ENCODE data around the gene PLEKHH3. TPM values are rescaled to one million over a fixed set of nuclear protein-coding genes. Genes with fewer than 3 reads are reported as not detected.
A peak's percentile ranks its signal among the peaks of the same experiment; 100 is the strongest.

Gene PLEKHH3
- total RNA-seq, 1 donor from 2014 or later, result 0.77 TPM

DNA sequence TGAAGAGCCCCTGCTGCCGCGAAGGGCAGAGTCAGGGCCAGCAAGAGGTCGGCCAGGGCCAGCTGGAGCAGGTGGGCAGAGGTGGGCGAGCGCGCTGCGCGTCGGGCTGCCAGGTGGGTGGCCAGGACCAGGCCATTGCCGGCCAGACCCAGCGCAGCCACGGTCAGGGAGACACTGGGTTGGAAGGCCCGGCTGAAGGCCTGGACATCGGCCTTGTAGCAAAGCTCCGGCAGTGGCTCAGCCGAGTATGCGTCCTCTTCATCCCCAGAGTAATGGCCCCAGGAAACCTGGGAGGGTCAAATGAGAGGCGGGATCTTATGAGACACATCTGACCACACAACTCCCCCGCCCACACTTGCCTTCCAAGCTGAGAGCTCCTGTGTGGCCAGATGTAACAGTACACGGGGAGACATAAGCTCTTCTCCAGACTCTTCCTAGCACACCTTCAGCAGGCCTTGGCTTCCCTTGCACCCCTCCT, 3.6 kb upstream of the PLEKHH3 start:
- Mint-ChIP-seq H3K27ac (peak overlapping the region; percentile 65), H3K27me3 (peaks cover 32% of the 10 kb centered on the region), H3K36me3 (ENCODE audit: low read depth) (no peaks in the 10 kb centered on the region), H3K4me3 (peak overlapping the region; percentile 71), H3K4me1 (peaks cover 53% of the 10 kb centered on the region), H3K9me3 (no peaks in the 10 kb centered on the region)
- DNase-seq, result peak; percentile 63
- intact Hi-C loops (cut with micrococcal nuclease), result no loop called here

DNA sequence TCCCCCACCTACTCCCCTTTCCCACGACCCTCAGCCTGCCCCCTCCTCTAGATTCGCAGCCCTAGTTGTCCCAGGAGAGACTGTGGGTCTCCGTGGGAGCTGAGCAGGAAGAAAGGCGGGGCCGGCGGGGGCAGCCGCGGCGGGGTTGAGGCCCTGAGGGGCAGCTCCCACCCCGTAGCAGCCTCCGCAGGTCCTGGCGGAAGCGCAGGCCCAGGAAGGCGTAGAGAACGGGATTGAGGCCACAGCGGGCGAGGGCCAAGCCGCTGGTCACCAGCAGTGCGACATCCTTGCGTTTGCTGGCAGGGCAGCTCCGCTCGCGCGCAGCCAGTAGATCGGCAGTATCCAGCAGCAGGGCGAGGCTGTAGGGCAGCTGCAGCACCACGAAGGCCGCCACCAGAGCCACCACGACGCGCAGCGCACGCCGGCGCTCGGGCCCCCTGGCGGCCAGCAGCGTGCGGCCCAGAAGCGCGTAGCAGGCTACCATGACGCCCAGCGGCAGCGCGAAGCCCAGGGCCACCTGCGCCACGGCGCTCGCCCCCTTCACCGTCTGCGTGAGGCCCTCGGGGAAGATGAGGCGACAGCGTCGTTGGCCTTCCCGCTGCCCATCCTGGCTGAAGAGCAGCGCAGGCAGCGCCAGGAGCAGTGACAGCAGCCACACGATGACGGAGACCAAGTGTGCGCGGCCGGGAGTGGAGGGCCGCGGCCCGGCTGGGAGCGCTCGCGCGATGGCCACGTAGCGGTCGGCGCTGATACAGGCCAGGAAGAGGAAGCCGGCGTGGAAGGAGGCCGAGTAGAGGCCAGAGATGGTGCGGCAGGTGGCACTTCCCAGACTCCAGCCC, 2.9 kb upstream of the PLEKHH3 start:
- Mint-ChIP-seq H3K9me3 (no peaks in the 10 kb centered on the region), H3K36me3 (ENCODE audit: low read depth) (no peaks in the 10 kb centered on the region), H3K27me3 (peaks cover 37% of the 10 kb centered on the region), H3K27ac (peak overlapping the region; percentile 80), H3K4me3 (peak overlapping the region; percentile 81), H3K4me1 (peaks cover 55% of the 10 kb centered on the region)
- intact Hi-C loops (cut with micrococcal nuclease), result loop anchor here (1.0 to 5.0 kb wide), 3 partner anchors 101 to 487 kb away; partner anchors contain the start of genes GHDC and WNK4
- peak; percentile 94 for DNase-seq

DNA sequence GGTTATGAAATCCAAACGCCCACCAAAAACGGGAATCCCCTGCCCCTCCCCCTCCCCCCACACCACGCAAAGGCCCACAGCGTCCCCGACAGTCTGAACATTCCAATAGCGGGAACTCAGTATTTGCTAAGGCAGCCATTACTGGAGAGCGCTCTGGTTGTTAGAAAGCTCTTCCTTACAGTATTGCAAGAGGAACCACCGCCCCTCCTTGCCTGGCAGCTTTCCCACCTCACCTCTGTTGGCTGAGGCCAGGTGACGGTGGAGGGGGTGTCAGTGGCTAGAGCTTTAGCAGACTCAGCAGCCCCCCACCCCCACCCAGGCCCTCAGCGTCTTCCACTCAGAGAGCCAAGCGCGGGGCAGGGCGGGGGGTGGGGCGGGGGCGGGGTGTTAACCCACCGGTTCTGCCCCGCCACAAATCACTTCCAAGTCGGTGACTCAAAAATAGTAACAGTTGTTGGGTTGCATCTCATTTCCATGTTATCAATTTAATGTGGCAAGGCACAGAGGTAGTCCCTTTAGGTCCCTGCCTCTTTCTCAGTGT, 2.2 kb upstream of the PLEKHH3 start:
- Mint-ChIP-seq H3K4me3 (peak overlapping the region; percentile 81), H3K9me3 (no peaks in the 10 kb centered on the region), H3K36me3 (ENCODE audit: low read depth) (no peaks in the 10 kb centered on the region), H3K4me1 (peaks cover 60% of the 10 kb centered on the region), H3K27me3 (peaks cover 42% of the 10 kb centered on the region), H3K27ac (peak overlapping the region; percentile 86)
- intact Hi-C loops (cut with micrococcal nuclease), result loop anchor here (1.0 to 5.0 kb wide), 4 partner anchors 9 to 487 kb away; partner anchors contain the start of genes GHDC and WNK4
- DNase-seq, result peak; percentile 79

DNA sequence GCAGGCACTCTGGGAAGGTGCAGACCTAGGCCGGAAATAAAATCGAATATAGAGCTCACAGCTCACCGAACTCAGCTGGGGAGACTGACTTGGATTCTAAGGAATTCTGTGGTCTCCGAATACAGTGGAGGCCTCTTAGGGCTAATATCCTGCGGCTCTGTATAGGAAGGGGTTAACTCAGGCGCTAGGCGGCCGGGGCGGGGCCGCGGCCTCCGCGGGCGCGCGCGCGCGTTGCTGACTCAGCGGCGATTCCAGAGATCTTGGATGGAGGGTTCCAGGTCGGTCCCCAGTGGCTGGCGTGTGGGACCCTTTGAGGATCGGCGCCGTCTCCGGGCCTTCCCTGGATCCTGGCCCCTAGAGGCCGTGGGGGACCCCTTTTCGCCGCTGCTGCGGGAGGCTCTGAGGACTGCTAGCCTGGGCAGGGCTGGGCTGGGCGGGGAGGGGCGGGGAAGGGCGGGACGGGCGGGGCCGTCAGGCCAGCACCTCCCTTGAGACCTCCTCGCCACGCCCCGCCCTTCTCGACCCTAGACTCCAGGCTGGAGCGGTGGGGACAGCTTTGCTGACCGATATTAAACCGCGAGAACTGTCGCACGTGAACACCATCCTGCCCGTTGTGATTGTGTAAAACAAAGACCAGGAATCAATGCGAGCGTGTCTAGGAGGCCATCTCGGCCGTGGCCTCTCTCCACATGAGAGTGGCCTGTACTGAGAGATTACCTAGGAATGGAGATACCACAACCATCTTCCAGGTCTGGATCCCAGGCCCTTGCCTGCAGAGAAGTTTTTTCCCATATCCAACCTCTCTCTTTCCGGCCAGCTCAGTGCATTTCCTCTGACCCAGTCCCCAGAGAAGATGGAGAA, 1.4 kb upstream of the PLEKHH3 start:
- H3K36me3 Mint-ChIP-seq (ENCODE audit: low read depth), result no peaks in the 10 kb centered on the region
- intact Hi-C loops (cut with micrococcal nuclease), result loop anchor here (1.0 to 5.0 kb wide), 7 partner anchors 8 to 486 kb away; partner anchors contain the start of genes EZH1, GHDC, NAGLU and RETREG3

DNA sequence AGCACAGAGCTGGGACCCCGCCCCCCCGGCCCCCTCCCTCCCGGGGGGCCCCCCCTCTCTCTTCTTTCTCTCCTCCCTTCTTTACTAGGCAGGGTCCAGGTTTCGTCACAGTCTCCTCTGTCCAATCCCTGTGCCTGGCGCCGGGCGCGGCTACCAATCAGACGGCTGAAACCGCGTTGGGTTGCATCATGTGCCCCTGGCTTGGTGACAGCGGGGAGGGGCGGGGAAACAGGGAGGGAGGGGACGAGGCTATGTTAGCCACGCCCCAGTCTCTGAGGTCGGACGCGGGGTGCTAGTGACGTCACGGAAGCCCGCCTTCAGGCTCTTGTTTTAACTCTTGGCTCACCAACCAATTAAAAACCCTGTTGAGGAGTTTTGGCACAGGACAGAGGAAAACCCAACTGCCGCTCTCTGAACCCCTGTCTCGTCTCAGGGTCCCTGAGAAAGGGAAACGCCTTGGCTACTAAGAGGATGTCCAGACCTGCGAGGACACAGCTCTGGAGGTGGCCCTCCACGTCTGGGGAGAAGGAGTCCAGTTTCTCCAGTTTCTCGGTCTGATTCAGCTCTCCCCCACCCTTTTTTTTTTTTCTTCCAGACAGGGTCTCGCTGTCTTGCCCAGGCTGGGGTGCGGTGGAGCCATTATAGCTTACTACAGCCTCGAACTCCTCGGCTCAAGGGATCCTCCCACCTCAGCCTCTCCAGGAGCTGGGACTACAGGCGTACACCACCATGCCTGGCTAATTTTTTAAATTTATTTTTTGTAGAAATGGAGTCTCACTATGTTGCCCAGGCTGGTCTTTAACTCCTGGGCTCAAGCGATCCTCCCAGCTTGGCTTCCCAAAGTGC, 441 bp upstream of the PLEKHH3 start:
- peak overlapping the region; percentile 79 for H3K27ac Mint-ChIP-seq
- H3K9me3 Mint-ChIP-seq, result no peaks in the 10 kb centered on the region
- intact Hi-C loops (cut with micrococcal nuclease), result loop anchor here (1.0 to 5.0 kb wide), 6 partner anchors 18 to 485 kb away; partner anchors contain the start of genes EZH1, GHDC, NAGLU and RETREG3
- no peaks in the 10 kb centered on the region for H3K36me3 Mint-ChIP-seq (ENCODE audit: low read depth)
- peak; percentile 99 for DNase-seq
- H3K27me3 Mint-ChIP-seq, result peaks cover 39% of the 10 kb centered on the region
- H3K4me1 Mint-ChIP-seq, result peaks cover 46% of the 10 kb centered on the region
- H3K4me3 Mint-ChIP-seq, result peak overlapping the region; percentile 81

More for the DNA sequence above, 1.4 kb upstream of the PLEKHH3 start:
- Mint-ChIP-seq H3K27me3 (peaks cover 36% of the 10 kb centered on the region), H3K27ac (peak overlapping the region; percentile 86), H3K9me3 (no peaks in the 10 kb centered on the region), H3K4me3 (peak overlapping the region; percentile 81), H3K4me1 (peaks cover 54% of the 10 kb centered on the region)
- DNase-seq, result peak; percentile 95

DNA sequence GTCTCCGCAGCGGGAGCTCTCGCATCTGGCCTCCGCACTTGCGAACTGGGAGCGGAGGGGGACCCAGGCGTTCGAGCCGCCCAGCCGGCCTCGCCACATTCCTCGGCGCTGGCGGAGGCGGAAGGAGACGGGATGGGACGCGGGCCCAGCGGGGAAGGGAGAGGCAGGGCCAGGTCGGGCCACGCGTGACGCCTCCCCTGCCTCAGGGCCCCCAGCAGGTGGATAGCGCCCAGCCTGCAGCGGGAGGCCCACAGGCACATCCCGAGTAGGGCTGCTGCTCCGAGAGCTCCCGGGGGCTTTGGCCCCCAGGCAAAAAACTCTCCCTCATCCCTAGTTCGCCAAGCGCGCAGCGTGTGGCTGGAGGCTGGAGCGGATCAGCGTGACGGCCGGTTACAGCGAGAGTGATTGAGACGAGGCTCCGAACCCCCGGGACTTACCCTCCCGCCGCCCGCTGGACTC, 800 bp downstream of the PLEKHH3 start:
- Mint-ChIP-seq H3K36me3 (ENCODE audit: low read depth) (no peaks in the 10 kb centered on the region), H3K4me1 (peaks cover 40% of the 10 kb centered on the region), H3K27ac (peak overlapping the region; percentile 20), H3K9me3 (no peaks in the 10 kb centered on the region), H3K27me3 (peaks cover 39% of the 10 kb centered on the region), H3K4me3 (peak overlapping the region; percentile 81)
- intact Hi-C loops (cut with micrococcal nuclease), result loop anchor here (2.0 to 5.0 kb wide), 4 partner anchors 17 to 484 kb away; partner anchors contain the start of genes EZH1, GHDC, TUBG2 and WNK4
- DNase-seq, result peak; percentile 77

DNA sequence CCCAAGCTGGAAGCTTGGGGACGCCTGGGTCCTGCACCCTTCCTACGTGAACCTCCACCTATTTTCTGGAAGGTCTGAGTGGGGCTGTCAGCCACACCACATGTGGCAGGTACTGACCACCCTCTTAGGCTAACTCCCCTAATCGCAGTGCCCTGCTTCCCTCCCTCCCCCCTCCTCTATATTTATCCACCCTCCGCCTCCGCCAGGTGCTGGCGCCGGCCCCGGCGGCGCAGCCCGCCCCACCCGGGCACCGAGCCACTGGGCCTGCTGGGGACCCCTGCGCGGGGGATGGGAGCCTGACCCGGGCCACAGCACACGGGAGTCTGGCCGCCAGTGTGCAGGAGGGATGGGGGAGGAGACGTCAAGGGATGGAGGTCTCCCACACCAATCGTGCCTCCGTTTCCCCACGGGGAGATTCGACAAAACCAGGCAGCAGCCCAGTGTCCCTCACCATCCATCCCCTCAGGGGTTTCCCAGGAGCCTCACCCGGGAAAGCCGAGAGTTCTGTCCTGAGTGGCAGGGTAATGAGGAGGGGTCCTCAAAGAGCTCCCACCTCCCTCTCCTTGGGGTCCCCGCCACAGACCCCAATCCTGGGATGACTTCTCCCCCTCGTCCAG, 1.3 kb downstream of the PLEKHH3 start:
- Mint-ChIP-seq H3K36me3 (ENCODE audit: low read depth) (no peaks in the 10 kb centered on the region), H3K27ac (no peak overlapping the region), H3K9me3 (no peaks in the 10 kb centered on the region), H3K4me3 (no peak overlapping the region), H3K27me3 (peaks cover 44% of the 10 kb centered on the region), H3K4me1 (peaks cover 40% of the 10 kb centered on the region)
- intact Hi-C loops (cut with micrococcal nuclease), result loop anchor here (5.0 kb wide), 2 partner anchors 107 to 483 kb away; partner anchors contain the start of genes GHDC and WNK4
- no peak for DNase-seq

DNA sequence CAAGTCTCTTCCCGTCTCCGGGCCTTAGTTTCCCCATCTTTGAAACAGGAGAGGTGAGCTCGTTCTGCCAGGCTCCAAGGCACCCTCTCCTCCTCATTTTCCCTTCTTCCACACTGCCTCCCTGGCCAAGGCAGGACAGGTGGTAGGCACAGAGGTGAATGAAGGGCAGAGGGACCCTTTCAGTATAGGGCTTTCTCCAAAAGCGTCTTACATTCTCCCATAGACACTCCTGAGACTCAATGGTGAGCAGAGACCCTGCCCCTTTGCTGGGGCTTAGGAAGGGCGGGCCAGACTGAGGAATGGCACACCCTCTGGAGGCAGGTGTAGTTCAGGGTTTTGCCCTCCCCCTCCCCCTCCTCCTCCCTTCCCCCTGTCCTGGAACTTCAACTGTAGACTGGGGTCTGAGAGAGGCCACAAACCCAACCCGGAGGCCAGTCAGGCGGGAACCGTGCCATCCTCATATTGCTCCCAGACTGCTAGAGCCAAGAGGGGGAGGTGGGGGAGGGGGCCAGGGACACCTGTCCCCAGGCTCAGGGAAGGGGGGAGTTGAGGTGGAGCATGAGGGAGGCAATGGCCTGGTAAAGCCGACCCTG, 1.9 kb downstream of the PLEKHH3 start:
- Mint-ChIP-seq H3K9me3 (no peaks in the 10 kb centered on the region), H3K27ac (no peak overlapping the region), H3K36me3 (ENCODE audit: low read depth) (no peaks in the 10 kb centered on the region), H3K4me1 (peaks cover 40% of the 10 kb centered on the region), H3K27me3 (peaks cover 47% of the 10 kb centered on the region), H3K4me3 (peak overlapping the region; percentile 26)
- DNase-seq, result peak; percentile 61
- intact Hi-C loops (cut with micrococcal nuclease), result loop anchor here (5.0 kb wide), 2 partner anchors 107 to 483 kb away; partner anchors contain the start of genes GHDC and WNK4

DNA sequence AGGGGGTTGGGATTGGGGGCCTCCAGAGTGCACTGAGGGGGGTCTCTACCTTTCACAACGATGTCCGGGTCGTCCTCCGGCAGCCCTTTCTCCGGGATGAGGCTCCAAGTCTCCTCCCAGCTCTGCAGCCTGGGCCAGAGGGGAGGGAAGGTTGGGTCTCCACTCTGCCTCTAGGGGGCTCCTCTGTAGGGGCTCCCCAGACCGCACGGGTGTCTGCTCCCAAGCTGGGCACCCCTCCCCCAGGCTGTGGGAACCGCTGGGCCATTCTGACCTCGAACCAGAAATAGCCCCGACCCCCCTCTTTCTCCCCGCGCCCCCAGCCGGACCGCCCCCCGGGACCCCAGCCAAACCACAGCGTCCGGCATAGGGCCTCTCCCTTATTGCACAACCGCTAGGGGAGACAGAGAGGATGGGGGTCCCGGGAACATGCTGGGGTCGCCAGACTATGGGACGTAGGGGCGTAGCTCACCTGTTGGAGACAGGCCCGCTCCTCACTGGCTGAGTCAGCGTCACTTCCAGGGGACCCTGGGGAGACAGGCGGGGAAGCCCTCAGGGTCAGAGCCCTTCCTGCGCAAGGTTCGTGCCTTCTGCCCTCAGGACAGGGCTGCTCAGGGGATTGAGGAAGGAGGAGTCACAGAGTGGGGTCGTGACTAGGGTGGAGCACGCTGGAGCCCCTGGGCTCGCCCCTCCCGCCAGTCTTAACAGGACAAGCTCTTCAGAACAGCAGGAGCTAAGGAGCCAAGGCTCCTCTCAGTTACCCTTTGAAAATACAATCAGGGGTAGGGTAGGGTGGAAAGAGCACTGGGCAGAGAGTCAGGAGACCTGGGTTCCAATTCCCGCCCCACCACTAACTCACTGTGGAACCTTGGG, 2.7 kb downstream of the PLEKHH3 start:
- Mint-ChIP-seq H3K27me3 (peaks cover 53% of the 10 kb centered on the region), H3K9me3 (no peaks in the 10 kb centered on the region), H3K36me3 (ENCODE audit: low read depth) (peaks cover 2% of the 10 kb centered on the region), H3K4me3 (peak overlapping the region; percentile 28), H3K27ac (no peak overlapping the region), H3K4me1 (peaks cover 36% of the 10 kb centered on the region)
- peak; percentile 73 for DNase-seq
- intact Hi-C loops (cut with micrococcal nuclease), result no loop called here

DNA sequence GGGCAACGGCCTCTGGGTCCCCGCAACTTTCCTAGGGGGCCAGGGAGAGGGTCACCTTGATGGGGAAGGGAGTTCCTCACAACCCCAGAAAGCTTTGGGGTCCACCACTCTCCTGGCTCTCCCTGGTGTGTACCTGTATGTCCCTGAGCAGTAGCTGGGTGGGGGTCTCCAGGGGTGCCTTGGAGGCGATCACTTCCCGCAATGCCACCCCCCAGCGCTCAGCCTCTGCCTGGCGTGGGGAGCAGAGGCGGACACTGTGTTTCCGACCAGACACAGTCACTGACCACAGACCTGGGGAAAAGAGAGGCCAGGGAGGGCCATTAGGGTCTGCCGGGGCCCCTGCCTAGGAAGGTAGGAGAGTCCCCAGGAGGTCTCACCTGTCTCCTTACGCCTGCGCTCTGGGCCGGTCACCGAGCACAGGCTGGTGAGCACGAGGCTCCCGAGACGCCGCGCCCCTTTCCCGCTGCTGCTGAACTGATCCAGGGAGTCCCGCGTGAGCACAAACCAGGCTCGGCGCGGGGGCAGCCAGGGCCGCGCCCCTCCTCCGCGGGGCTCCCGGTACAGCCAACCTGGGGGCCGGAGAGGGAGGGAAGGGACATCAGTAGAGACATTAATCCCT, 3.4 kb downstream of the PLEKHH3 start:
- peaks cover 56% of the 10 kb centered on the region for H3K27me3 Mint-ChIP-seq
- DNase-seq, result no peak
- intact Hi-C loops (cut with micrococcal nuclease), result no loop called here

DNA sequence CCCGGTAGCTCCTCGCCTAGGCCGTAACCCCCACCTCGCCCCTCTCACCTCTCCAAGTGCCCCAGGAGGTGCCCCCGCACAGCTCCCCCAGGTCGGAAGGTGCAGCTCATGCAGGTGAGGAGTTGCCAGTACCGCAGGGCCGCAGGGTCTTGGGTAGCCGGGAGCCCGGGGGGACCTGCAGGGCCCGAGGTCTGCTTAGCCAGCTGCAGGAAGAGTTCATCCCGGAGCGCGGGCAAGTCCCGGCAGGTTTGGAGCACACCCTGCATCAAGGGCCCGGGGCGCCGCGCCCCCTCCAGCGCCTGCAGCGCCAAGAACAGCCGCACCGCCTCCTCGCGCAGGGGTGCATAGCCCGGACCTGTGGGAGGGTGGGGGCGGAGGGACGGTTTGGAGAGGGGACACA, 4.8 kb downstream of the PLEKHH3 start:
- H3K4me1 Mint-ChIP-seq, result peaks cover 24% of the 10 kb centered on the region
- no peak overlapping the region for H3K4me3 Mint-ChIP-seq
- peaks cover 2% of the 10 kb centered on the region for H3K36me3 Mint-ChIP-seq (ENCODE audit: low read depth)
- H3K9me3 Mint-ChIP-seq, result no peaks in the 10 kb centered on the region
- no peak for DNase-seq
- H3K27me3 Mint-ChIP-seq, result peaks cover 56% of the 10 kb centered on the region
- intact Hi-C loops (cut with micrococcal nuclease), result no loop called here
- H3K27ac Mint-ChIP-seq, result no peak overlapping the region

More for the DNA sequence above, 3.4 kb downstream of the PLEKHH3 start:
- Mint-ChIP-seq H3K4me1 (peaks cover 32% of the 10 kb centered on the region), H3K27ac (no peak overlapping the region), H3K36me3 (ENCODE audit: low read depth) (peaks cover 2% of the 10 kb centered on the region), H3K4me3 (no peak overlapping the region), H3K9me3 (no peaks in the 10 kb centered on the region)

Measured in activated CD4-positive, alpha-beta T cell treated with anti-CD3 and anti-CD28 coated beads, Interleukin-2, amount 10 ng/mL, durations not matched to agents 24 days and 14 days (primary cell).